ENCODE measurements around the gene SLX1A. TPM values are rescaled to one million over a fixed set of nuclear protein-coding genes. Genes with fewer than 3 reads are reported as not detected.

Gene SLX1A
- total and polyA plus RNA-seq, 2 experiments from 2014 or later: 29.5 to 97.5 TPM

- H3K79me2 ChIP-seq (replicated peaks; ENCODE audit: insufficient read depth): no peaks in the 10 kb centered on the region
- 0 out of 2 replicates have a peak, but pooled peaks cover 5% of the 10 kb centered on the region for H3F3A ChIP-seq (replicated peaks; ENCODE audit: low read depth)
- Mint-ChIP-seq H3K36me3 (ENCODE audit: low read depth) (no peaks in the 10 kb centered on the region), H3K4me1 (peaks cover 15% of the 10 kb centered on the region; the same call in 2 of the 3 replicates), H3K27me3 (ENCODE audit: insufficient read depth, low read depth, poor library complexity) (peaks cover 11% of the 10 kb centered on the region), H3K4me3 (no peak overlapping the region), H3K27ac (no peak overlapping the region), H3K9me3 (no peaks in the 10 kb centered on the region)
- no peak for TF ChIP-seq ZNF331 (CRISPR knock-in tag; IDR thresholded peaks at IDR 0.05; ENCODE audit: low read depth)
- no peak for TF ChIP-seq EZH2phosphoT487 (IDR thresholded peaks at IDR 0.05; ENCODE audit: unreplicated experiment)
- TF ChIP-seq STAT1 (IDR thresholded peaks at IDR 0.05; ENCODE audit: unreplicated experiment): no peak
- TF ChIP-seq CTCF (conservative IDR thresholded peaks at IDR 0.05; ENCODE audit: low read depth in 2 of 2): no peak
- no peak for TF ChIP-seq POLR2AphosphoS5 (IDR thresholded peaks at IDR 0.05; ENCODE audit: low read depth)
- no peak for TF ChIP-seq NANOG (IDR thresholded peaks at IDR 0.05; ENCODE audit: borderline replicate concordance)
- TF ChIP-seq ETS1 (IDR thresholded peaks at IDR 0.05): no peak
- TF ChIP-seq JUNB (IDR thresholded peaks at IDR 0.05; ENCODE audit: unreplicated experiment): no peak
- no peak for TF ChIP-seq ZNF114 (CRISPR knock-in tag; IDR thresholded peaks at IDR 0.05)
- TF ChIP-seq EZH2 (IDR thresholded peaks at IDR 0.05; ENCODE audit: low read depth, unreplicated experiment): no peak
- TF ChIP-seq REST (IDR thresholded peaks at IDR 0.05; ENCODE audit: unreplicated experiment): no peak
- no peak for TF ChIP-seq ZNF462 (CRISPR knock-in tag; IDR thresholded peaks at IDR 0.05)
- TF ChIP-seq CREB1 (CRISPR knock-in tag; IDR thresholded peaks at IDR 0.05; ENCODE audit: low read depth): no peak
- no peak overlapping the region for H3K27ac ChIP-seq (ENCODE audit: low read depth)
- H3K4me1 ChIP-seq (ENCODE audit: insufficient read depth): peaks cover 4% of the 10 kb centered on the region; the same call in 1 of the 2 replicates
- no peak overlapping the region for H3K4me2 ChIP-seq
- no peaks in the 10 kb centered on the region for H4K20me1 ChIP-seq (replicated peaks; ENCODE audit: insufficient read depth)
- no peak overlapping the region for H2AFZ ChIP-seq
- DNase-seq (ENCODE audit: low spot score) (no peak), ATAC-seq (no peak)
- peaks cover 10% of the 10 kb centered on the region; the same call in 1 of the 2 replicates for H3K27me3 ChIP-seq (ENCODE audit: insufficient read depth)
- no peaks in the 10 kb centered on the region for H3K9me2 ChIP-seq (ENCODE audit: insufficient read depth)
- H3K4me3 ChIP-seq: no peak overlapping the region
- H3K36me3 ChIP-seq (ENCODE audit: insufficient read depth): no peaks in the 10 kb centered on the region
These were observed 7.3 kb upstream of the SLX1A start for GRCh38 chr16:30186444-30186781.
